GM12872 (cell line): Measurements from ENCODE around the gene NUDT3.

Experiments
- CTCF ChIP-seq: IDR thresholded peaks from 3 replicates; pipeline ENCODE4 v1.5.1; 2011; ENCODE audit warnings: low read depth, mild to moderate bottlenecking, low read length, moderate library complexity; ENCODE audit not compliant: insufficient read depth

Gene NUDT3

GRCh38 chr6:34390531-34391472 is 1.7 kb downstream of the NUDT3 start:
- TF ChIP-seq CTCF, result no peak

- TF ChIP-seq CTCF, result no peak
Observed at GRCh38 chr6:34389034-34389433, 3.4 kb downstream of the NUDT3 start.

- TF ChIP-seq CTCF, result no peak
Observed at GRCh38 chr6:34388421-34388820, 4.0 kb downstream of the NUDT3 start.

- TF ChIP-seq CTCF, result no peak
Observed at GRCh38 chr6:34386316-34387137, 5.9 kb downstream of the NUDT3 start.

- no peak for TF ChIP-seq CTCF
Observed at GRCh38 chr6:34385793-34386195, 6.7 kb downstream of the NUDT3 start.

GRCh38 chr6:34384321-34385153 is 7.9 kb downstream of the NUDT3 start:
- no peak for TF ChIP-seq CTCF

GRCh38 chr6:34383656-34384320 is 8.7 kb downstream of the NUDT3 start:
- TF ChIP-seq CTCF, result no peak
